ENCODE measurements around the gene KREMEN2. TPM values are rescaled to one million over a fixed set of nuclear protein-coding genes. Genes with fewer than 3 reads are reported as not detected.

Gene KREMEN2
- total RNA-seq, 2 donors from 2014 or later, result 1.4 to 4.0 TPM

DNA sequence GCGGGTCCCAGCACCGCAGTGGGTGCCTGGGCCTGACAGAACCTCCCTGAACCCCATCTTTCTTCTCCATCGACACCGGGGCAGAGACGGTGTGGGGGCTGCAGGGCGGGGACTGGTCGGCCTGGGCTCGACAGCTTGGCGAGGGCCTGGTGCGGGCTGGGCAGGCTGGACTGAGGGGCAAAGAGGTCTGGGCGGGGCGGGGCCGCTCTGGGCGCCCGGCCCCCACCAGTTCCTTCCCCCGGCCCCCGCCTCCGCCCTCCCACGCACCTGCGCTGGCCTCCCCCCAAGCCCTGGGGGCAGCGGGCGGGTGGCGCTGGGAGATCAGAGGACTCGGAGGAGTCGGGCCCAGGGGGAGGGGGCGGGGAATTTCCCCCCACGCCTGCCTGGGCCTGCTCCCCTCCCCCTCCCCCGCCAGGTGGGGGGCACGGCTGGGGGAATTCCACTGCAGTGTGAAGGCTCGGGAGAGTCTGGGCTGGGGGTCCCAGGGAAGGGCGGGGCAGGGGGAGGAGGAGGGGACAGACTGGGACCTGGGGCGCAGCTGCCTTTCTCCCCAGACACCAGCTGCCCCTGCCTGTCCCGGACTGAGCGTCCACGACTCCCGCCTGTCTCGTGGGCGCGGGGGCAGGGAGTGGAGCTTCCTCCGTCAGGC is 877 bp upstream of the KREMEN2 start:
- H3K9me3 ChIP-seq, result no peaks in the 10 kb centered on the region
- no peaks in the 10 kb centered on the region for H3K36me3 ChIP-seq
- DNase-seq (ENCODE audit: low spot score), result no peak
- no peak overlapping the region for H3K27ac ChIP-seq
- H3K27me3 ChIP-seq (replicated peaks; ENCODE audit: insufficient read depth), result no peaks in the 10 kb centered on the region
- TF ChIP-seq, protein P1, sequence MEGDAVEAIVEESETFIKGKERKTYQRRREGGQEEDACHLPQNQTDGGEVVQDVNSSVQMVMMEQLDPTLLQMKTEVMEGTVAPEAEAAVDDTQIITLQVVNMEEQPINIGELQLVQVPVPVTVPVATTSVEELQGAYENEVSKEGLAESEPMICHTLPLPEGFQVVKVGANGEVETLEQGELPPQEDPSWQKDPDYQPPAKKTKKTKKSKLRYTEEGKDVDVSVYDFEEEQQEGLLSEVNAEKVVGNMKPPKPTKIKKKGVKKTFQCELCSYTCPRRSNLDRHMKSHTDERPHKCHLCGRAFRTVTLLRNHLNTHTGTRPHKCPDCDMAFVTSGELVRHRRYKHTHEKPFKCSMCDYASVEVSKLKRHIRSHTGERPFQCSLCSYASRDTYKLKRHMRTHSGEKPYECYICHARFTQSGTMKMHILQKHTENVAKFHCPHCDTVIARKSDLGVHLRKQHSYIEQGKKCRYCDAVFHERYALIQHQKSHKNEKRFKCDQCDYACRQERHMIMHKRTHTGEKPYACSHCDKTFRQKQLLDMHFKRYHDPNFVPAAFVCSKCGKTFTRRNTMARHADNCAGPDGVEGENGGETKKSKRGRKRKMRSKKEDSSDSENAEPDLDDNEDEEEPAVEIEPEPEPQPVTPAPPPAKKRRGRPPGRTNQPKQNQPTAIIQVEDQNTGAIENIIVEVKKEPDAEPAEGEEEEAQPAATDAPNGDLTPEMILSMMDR (IDR thresholded peaks at IDR 0.05), result no peak
- no peak for TF ChIP-seq POLR2A (IDR thresholded peaks at IDR 0.05)
- TF ChIP-seq POLR2AphosphoS5 (IDR thresholded peaks at IDR 0.05), result no peak
- intact Hi-C loops (cut with DNase I), result no loop called here
- WGBS, result 1% methylated on average over 27 of the region's 40 CpGs
- peaks cover 18% of the 10 kb centered on the region for H3K4me1 ChIP-seq (replicated peaks)
- peak overlapping the region in 1 of 2 donors; percentile 26 for H3K4me3 ChIP-seq

DNA sequence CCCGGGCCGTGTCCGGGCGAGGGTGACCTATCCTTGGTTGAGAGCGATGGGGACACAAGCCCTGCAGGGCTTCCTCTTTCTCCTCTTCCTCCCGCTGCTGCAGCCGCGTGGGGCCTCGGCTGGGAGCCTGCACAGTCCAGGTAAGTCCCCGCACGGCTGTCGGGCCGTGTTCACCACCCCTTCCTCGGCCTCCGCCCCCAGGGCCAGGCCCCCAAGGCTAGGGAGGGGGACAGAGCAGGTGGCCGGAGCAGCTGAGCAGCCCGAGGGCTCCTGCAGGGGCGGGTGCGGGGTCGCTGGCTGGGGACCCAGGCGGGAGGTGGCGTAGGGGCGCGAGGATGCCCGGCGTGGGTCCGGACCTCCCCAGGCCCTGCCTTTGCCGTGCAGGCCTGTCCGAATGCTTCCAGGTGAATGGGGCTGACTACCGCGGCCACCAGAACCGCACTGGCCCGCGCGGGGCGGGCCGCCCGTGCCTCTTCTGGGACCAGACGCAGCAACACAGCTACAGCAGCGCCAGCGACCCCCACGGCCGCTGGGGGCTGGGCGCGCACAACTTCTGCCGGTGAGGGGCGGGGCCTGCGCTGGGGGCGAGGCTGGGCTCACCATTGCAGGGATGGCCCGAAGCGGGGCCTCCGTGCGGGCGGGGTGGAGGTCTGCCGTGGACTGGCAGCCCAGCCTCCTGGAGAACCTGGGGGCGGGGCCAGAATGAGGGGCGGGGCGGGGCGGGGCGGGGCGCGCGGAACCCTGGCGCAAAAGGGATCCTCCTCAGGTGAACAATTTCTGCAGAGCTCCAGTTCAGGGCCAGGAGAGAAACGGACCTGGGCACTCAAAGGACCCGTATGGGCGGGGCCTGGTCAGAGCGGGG is 631 bp downstream of the KREMEN2 start:
- H3K4me1 ChIP-seq (replicated peaks), result peaks cover 20% of the 10 kb centered on the region
- under 1% methylated on average over 53 of the region's 68 CpGs for WGBS
- no peaks in the 10 kb centered on the region for H3K36me3 ChIP-seq
- TF ChIP-seq POLR2A (IDR thresholded peaks at IDR 0.05), result no peak
- H3K27ac ChIP-seq, result no peak overlapping the region
- H3K4me3 ChIP-seq, result peak overlapping the region; percentile 4 to 26
- no peaks in the 10 kb centered on the region for H3K9me3 ChIP-seq
- H3K27me3 ChIP-seq (replicated peaks; ENCODE audit: insufficient read depth), result no peaks in the 10 kb centered on the region
- intact Hi-C loops (cut with DNase I), result no loop called here
- DNase-seq (ENCODE audit: low spot score), result no peak

DNA sequence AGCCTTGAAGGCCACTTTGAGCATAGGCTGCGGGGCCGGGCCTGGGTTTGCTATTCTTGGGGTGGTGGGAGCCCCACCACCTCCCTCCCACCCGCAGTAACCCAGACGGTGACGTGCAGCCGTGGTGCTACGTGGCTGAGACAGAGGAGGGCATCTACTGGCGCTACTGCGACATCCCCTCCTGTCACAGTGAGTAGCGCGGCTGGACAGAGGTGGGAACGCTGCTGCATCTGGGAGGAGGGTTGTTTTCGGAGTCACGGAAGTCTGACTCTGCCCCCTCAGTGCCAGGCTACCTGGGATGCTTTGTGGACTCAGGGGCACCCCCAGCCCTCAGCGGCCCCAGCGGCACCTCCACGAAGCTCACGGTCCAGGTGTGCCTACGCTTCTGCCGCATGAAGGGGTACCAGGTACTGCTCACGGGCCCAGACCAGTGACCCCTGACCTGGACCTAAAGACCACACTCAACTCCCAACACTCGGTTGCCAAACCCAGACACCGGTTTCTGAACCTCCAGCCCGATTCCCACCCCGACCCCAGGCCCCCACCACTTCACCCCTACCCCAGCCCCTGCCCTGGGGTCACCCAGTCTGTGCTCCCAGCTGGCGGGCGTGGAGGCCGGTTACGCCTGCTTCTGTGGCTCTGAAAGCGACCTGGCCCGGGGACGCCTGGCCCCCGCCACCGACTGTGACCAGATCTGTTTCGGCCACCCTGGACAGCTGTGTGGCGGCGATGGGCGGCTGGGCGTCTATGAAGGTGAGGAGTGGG is 2.1 kb downstream of the KREMEN2 start:
- H3K9me3 ChIP-seq, result no peaks in the 10 kb centered on the region
- TF ChIP-seq POLR2A (IDR thresholded peaks at IDR 0.05), result no peak
- no peak for TF ChIP-seq POLR2AphosphoS5 (IDR thresholded peaks at IDR 0.05)
- TF ChIP-seq, protein P1 (IDR thresholded peaks at IDR 0.05), result no peak
- H3K36me3 ChIP-seq, result no peaks in the 10 kb centered on the region
- H3K27ac ChIP-seq, result no peak overlapping the region
- peaks cover 30% of the 10 kb centered on the region for H3K4me1 ChIP-seq (replicated peaks)
- no peak overlapping the region for H3K4me3 ChIP-seq
- WGBS, result 68% methylated on average over 24 of the region's 39 CpGs
- intact Hi-C loops (cut with DNase I), result no loop called here
- no peak for DNase-seq (ENCODE audit: low spot score)
- H3K27me3 ChIP-seq (replicated peaks; ENCODE audit: insufficient read depth), result no peaks in the 10 kb centered on the region

DNA sequence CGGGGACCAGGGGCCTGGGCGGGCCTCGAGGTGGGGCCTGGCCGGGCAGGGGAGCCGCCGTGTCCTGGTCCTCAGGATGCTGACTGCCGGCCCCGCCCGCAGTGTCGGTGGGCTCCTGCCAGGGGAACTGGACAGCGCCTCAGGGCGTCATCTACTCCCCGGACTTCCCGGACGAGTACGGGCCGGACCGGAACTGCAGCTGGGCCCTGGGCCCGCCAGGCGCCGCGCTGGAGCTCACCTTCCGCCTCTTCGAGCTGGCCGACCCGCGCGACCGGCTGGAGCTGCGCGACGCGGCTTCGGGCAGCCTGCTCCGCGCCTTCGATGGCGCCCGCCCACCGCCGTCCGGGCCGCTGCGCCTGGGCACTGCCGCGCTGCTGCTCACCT is 2.7 kb downstream of the KREMEN2 start:
- Histone ChIP-seq H3K27me3 (replicated peaks; ENCODE audit: insufficient read depth) (no peaks in the 10 kb centered on the region), H3K4me3 (no peak overlapping the region), H3K4me1 (replicated peaks) (peaks cover 30% of the 10 kb centered on the region), H3K27ac (no peak overlapping the region), H3K9me3 (no peaks in the 10 kb centered on the region), H3K36me3 (no peaks in the 10 kb centered on the region)
- DNase-seq (ENCODE audit: low spot score), result no peak
- WGBS, result 12% methylated on average over 30 of the region's 46 CpGs
- no peak for TF ChIP-seq POLR2AphosphoS5 (IDR thresholded peaks at IDR 0.05)
- TF ChIP-seq POLR2A (IDR thresholded peaks at IDR 0.05), result no peak
- TF ChIP-seq, protein P1 (IDR thresholded peaks at IDR 0.05), result no peak
- intact Hi-C loops (cut with DNase I), result no loop called here

DNA sequence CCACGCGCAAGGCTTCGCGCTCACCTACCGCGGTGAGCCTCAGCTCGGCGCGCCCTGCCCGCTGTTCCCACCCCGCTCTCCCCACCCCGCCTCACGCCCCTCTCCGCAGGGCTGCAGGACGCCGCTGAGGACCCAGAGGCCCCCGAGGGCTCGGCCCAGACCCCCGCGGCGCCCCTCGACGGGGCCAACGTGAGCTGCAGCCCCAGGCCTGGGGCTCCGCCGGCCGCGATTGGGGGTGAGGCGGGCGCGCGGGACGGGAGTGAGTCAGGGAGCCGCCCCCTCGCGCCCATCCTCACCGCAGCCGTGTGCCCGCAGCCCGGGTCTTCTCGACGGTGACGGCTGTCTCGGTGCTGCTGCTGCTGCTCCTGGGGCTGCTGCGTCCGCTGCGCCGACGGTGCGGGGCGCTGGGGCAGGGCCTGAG is 3.1 kb downstream of the KREMEN2 start:
- no peak for TF ChIP-seq POLR2AphosphoS5 (IDR thresholded peaks at IDR 0.05)
- no peak for TF ChIP-seq POLR2A (IDR thresholded peaks at IDR 0.05)
- TF ChIP-seq, protein P1 (IDR thresholded peaks at IDR 0.05), result no peak
- H3K4me1 ChIP-seq (replicated peaks), result peaks cover 30% of the 10 kb centered on the region
- no peak overlapping the region for H3K4me3 ChIP-seq

More for the DNA sequence above, 3.1 kb downstream of the KREMEN2 start:
- DNase-seq (ENCODE audit: low spot score), result no peak
- WGBS, result 39% methylated on average over 16 of the region's 51 CpGs
- no peaks in the 10 kb centered on the region for H3K27me3 ChIP-seq (replicated peaks; ENCODE audit: insufficient read depth)
- no peaks in the 10 kb centered on the region for H3K36me3 ChIP-seq
- H3K27ac ChIP-seq, result no peak overlapping the region
- no peaks in the 10 kb centered on the region for H3K9me3 ChIP-seq
- intact Hi-C loops (cut with DNase I), result no loop called here

Data from prostate gland (tissue), 2 donors.